Mesenchymal stem cell (in vitro differentiated cells and primary cell): Measurements from ENCODE around the gene CTSA.

Experiments
- DNase-seq: peaks from one replicate; pipeline ENCODE4 v3.0.0-alpha.2; 2013
- H2AFZ ChIP-seq: one replicate; pipeline ENCODE4 v1.6.1; 2013; ENCODE audit warnings: low read depth, mild to moderate bottlenecking, control low read depth, inconsistent platforms, low read length, moderate library complexity
- H2AK5ac ChIP-seq: 2 replicates; pipeline ENCODE4 v1.6.1; 2013; ENCODE audit warnings: low read length, moderate library complexity, mild to moderate bottlenecking, inconsistent platforms; ENCODE audit not compliant: severe bottlenecking
- H2BK120ac ChIP-seq: one replicate; pipeline ENCODE4 v1.6.1; 2013; ENCODE audit warnings: low read depth, mild to moderate bottlenecking, inconsistent platforms, low read length, moderate library complexity
- H2BK12ac ChIP-seq, 2 experiments: one replicate each; pipeline ENCODE4 v1.6.1; 2013; ENCODE audit warnings: inconsistent platforms in 2 of 2, low read length in 2 of 2, mild to moderate bottlenecking in 2 of 2, moderate library complexity in 2 of 2, control low read depth in 1 of 2
- H2BK15ac ChIP-seq: one replicate; pipeline ENCODE4 v1.6.1; 2013; ENCODE audit warnings: mild to moderate bottlenecking, low read depth, inconsistent platforms; ENCODE audit not compliant: poor library complexity, severe bottlenecking
- H2BK5ac ChIP-seq: 2 replicates; pipeline ENCODE4 v1.6.1; 2013; ENCODE audit warnings: low read depth, mild to moderate bottlenecking, low read length, control low read depth, inconsistent platforms; ENCODE audit not compliant: poor library complexity, severe bottlenecking
- H3K14ac ChIP-seq, 2 experiments: one replicate each; pipeline ENCODE4 v1.6.1; 2013; ENCODE audit warnings: inconsistent platforms in 2 of 2, low read length in 2 of 2, control low read depth in 1 of 2, mild to moderate bottlenecking in 1 of 2, moderate library complexity in 1 of 2
- H3K18ac ChIP-seq, 2 experiments: one replicate each; pipeline ENCODE4 v1.6.1; 2013; ENCODE audit warnings: inconsistent platforms in 2 of 2, low read length in 2 of 2, control low read depth in 1 of 2, low read depth in 1 of 2, mild to moderate bottlenecking in 1 of 2
- H3K23ac ChIP-seq, 2 experiments: one replicate each; pipeline ENCODE4 v1.6.1; 2013; ENCODE audit warnings: inconsistent platforms in 2 of 2, low read length in 2 of 2, mild to moderate bottlenecking in 2 of 2, moderate library complexity in 2 of 2, control low read depth in 1 of 2
- H3K27ac ChIP-seq: 2 replicates; pipeline ENCODE4 v1.5.1; 2013; ENCODE audit warnings: mild to moderate bottlenecking, moderate library complexity, low read length, control low read depth, inconsistent platforms; ENCODE audit not compliant: poor library complexity, severe bottlenecking
- H3K27me3 ChIP-seq, 2 experiments: 2 replicates each; pipeline versions ENCODE4 v1.6.1 to v1.7.0; 2013; ENCODE audit warnings: low read length in 2 of 2, mild to moderate bottlenecking in 2 of 2, moderate library complexity in 2 of 2, control low read depth in 1 of 2, inconsistent platforms in 1 of 2; ENCODE audit not compliant: control insufficient read depth in 1 of 2, insufficient read depth in 1 of 2
- H3K36me3 ChIP-seq, 2 experiments: 2 replicates each; pipeline versions ENCODE4 v1.6.1 to v1.7.0; 2013; ENCODE audit warnings: low read length in 2 of 2, control low read depth in 1 of 2, inconsistent platforms in 1 of 2, low read depth in 1 of 2, mild to moderate bottlenecking in 1 of 2; ENCODE audit not compliant: insufficient read depth in 2 of 2, control insufficient read depth in 1 of 2
- H3K4ac ChIP-seq, 2 experiments: one replicate each; pipeline ENCODE4 v1.6.1; 2013; ENCODE audit warnings: inconsistent platforms in 2 of 2, low read length in 2 of 2, mild to moderate bottlenecking in 2 of 2, moderate library complexity in 2 of 2, control low read depth in 1 of 2, low read depth in 1 of 2
- H3K4me1 ChIP-seq: 2 replicates; pipeline ENCODE4 v1.6.1; 2013; ENCODE audit warnings: low read depth, low read length, control low read depth; ENCODE audit not compliant: control insufficient read depth, insufficient read depth
- H3K4me2 ChIP-seq: 2 replicates; pipeline ENCODE4 v1.6.1; 2013; ENCODE audit warnings: low read length, mild to moderate bottlenecking, inconsistent platforms; ENCODE audit not compliant: poor library complexity, severe bottlenecking
- H3K4me3 ChIP-seq, 2 experiments: 2 replicates each; pipeline versions ENCODE4 v1.5.1 to v1.7.0; 2013; ENCODE audit warnings: low read length in 2 of 2, mild to moderate bottlenecking in 2 of 2, control low read depth in 1 of 2, low read depth in 1 of 2; ENCODE audit not compliant: insufficient read depth in 1 of 2
- H3K79me1 ChIP-seq: replicated peaks from 2 replicates; pipeline ENCODE4 v1.6.1; 2013; ENCODE audit warnings: mild to moderate bottlenecking, control low read depth, low read length, inconsistent platforms; ENCODE audit not compliant: poor library complexity, severe bottlenecking
- H3K9ac ChIP-seq: 2 replicates; pipeline ENCODE4 v1.7.0; 2013; ENCODE audit warnings: mild to moderate bottlenecking, low read length, moderate library complexity
- H3K9me3 ChIP-seq: 2 replicates; pipeline ENCODE4 v1.7.0; 2013; ENCODE audit warnings: mild to moderate bottlenecking, low read length; ENCODE audit not compliant: control insufficient read depth
- H4K8ac ChIP-seq: one replicate; pipeline ENCODE4 v1.6.1; 2013; ENCODE audit warnings: inconsistent platforms, mild to moderate bottlenecking, low read length, moderate library complexity
- H4K91ac ChIP-seq: one replicate; pipeline ENCODE4 v1.6.1; 2013; ENCODE audit warnings: mild to moderate bottlenecking, low read length, inconsistent platforms
- WGBS: methylation state at CpG from one replicate; pipeline ENCODE4 v1.1.7; 2013; ENCODE audit warnings: mixed read lengths; 5-methylcytosine and 5-hydroxymethylcytosine counted together

CTSA gene

DNA sequence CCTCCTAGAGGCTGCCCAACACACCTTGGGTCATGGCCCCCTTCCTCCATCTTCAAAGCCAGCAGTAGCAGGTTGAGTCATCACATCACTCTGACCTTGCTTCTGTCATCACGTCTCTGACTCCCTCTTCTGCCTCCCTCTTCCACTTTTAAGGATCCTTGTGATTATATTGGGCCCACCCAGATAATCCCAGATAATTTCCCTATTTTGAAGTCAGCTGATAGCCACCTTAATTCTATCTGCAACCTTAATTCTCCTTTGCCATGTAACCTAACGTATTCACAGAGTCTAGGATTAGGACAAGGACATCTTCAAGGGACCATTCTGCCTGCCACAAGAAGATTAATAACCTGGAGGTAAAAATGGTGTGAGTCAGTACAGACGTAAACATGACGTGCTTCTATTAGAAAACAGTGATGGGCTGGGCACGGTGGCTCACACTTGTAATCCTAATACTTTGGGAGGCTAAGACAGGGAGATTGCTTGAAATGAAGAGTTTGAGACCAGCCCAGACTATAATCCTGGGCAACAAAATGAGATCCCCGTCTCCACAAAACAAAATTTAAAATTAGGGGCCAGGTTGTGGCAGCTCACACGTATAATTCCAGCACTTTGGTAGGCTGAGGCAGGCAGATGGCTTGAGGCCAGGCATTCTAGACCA is 30.4 kb upstream of the CTSA start:
- H2AK5ac ChIP-seq = no peak overlapping the region
- H3K27me3 ChIP-seq = no peaks in the 10 kb centered on the region
- H2BK120ac ChIP-seq = no peak overlapping the region
- no peak overlapping the region for H2BK5ac ChIP-seq
- peaks cover 23% of the 10 kb centered on the region for H3K79me1 ChIP-seq
- no peak overlapping the region for H4K91ac ChIP-seq
- no peak overlapping the region for H3K4me3 ChIP-seq
- H3K9me3 ChIP-seq = no peaks in the 10 kb centered on the region
- no peak overlapping the region for H2AFZ ChIP-seq
- peaks cover 19% of the 10 kb centered on the region for H3K4me1 ChIP-seq
- 44% methylated on average over 7 of the region's 7 CpGs for WGBS
- no peak overlapping the region for H3K4ac ChIP-seq
- no peak overlapping the region for H4K8ac ChIP-seq
- no peak overlapping the region for H3K27ac ChIP-seq
- no peaks in the 10 kb centered on the region for H3K36me3 ChIP-seq
- H3K18ac ChIP-seq = no peak overlapping the region
- no peak overlapping the region for H3K9ac ChIP-seq
- H3K4me2 ChIP-seq = no peak overlapping the region
- DNase-seq = peak; percentile 61
- no peak overlapping the region for H2BK12ac ChIP-seq
- no peak overlapping the region for H2BK15ac ChIP-seq
- no peak overlapping the region for H3K14ac ChIP-seq
- H3K23ac ChIP-seq = no peak overlapping the region

DNA sequence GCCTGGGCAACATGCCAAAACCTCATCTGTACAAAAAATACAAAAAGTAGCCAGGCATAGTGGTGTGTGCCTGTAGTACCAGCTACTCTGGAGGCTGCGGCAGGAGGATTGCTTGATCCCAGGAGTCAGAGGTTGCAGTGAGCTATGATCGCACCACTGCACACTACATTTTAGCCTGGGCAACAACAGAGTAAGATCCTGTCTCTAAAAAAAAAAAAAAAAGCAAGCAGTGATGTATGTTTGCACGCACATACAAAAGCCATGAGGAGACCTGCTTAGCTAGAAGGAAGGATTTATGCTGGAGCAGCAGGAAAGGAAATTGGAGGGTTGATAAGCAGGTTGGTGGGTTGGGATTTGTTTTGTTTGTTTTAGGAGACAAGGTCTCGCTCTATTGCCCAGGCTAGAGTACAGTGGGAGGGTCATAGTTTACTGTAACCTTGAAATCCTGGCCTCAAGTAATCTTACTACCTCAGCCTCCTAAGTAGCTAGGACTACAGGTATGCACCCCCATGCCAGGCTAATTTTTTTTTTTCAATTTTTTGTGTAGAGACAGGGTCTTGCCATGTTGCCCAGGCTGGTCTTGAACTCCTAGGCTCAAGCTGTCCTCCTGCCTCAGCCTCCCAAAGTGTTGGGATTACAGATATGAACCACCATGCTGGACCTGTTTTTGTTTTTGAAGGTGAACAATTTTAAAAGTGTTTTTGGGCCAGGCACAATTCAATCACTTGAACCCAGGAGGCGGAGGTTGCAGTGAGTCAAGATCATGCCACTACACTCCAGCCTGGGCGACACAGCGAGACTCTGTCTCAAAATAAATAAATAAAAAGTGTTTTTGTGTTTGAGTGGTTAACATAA is 29.7 kb upstream of the CTSA start:
- H3K4me1 ChIP-seq = peaks cover 12% of the 10 kb centered on the region
- no peak for DNase-seq
- no peak overlapping the region for H2BK120ac ChIP-seq
- H3K18ac ChIP-seq = no peak overlapping the region
- H2AK5ac ChIP-seq = no peak overlapping the region
- no peak overlapping the region for H2BK12ac ChIP-seq
- no peaks in the 10 kb centered on the region for H3K36me3 ChIP-seq
- peak overlapping the region; percentile 23 for H4K8ac ChIP-seq
- H3K4me2 ChIP-seq = no peak overlapping the region
- peaks cover 24% of the 10 kb centered on the region for H3K79me1 ChIP-seq
- no peak overlapping the region for H2AFZ ChIP-seq
- no peak overlapping the region for H2BK5ac ChIP-seq
- H3K23ac ChIP-seq = no peak overlapping the region
- WGBS = 99% methylated on average over 5 of the region's 7 CpGs
- H2BK15ac ChIP-seq = no peak overlapping the region
- no peak overlapping the region for H3K4ac ChIP-seq
- H3K4me3 ChIP-seq = no peak overlapping the region
- H3K27me3 ChIP-seq = no peaks in the 10 kb centered on the region
- H4K91ac ChIP-seq = no peak overlapping the region
- no peak overlapping the region for H3K14ac ChIP-seq
- no peak overlapping the region for H3K9ac ChIP-seq
- H3K9me3 ChIP-seq = no peaks in the 10 kb centered on the region
- no peak overlapping the region for H3K27ac ChIP-seq

DNA sequence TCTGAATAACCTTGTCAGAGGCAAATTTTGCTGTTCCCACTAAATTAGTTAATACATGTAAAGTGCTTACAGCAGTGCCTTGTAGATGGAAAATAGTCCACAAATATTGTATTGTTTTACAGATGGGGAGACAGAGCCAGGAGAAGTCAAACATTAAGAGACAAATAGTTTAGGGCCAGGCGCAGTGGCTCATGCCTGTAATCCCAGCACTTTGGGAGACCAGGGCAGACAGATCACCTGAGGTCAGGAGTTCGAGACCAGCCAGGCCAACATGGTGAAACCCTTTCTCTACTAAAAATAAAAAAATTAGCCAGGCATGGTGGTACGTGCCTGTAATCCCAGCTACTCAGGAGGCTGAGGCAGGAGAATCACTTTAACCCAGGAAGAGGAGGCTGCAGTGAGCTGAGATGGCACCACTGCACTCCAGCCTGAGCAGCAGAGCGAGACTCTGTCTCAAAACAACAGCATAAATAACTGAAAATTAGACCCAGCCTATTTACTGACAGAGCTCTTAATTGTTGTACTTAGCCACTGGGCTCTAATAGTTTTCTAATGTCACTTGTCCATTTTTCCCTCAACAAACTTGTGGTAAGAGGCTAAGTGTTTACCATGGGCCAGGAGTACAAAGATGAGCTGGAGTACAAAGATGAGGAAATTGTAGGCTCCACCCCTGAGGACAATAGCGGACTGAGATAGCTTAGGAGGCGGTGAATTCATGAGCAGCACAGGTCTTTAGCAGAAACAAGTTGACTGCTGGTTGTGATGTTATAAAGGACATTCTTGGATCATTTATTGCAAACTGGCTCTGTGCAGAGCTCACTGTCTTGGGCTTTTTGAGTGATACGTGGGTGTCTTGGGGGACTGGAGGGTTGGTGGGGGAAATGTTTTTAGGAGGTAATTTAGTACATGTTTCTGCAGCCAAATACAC is 27.3 kb upstream of the CTSA start:
- Histone ChIP-seq H3K27me3 (no peaks in the 10 kb centered on the region), H3K23ac (no peak overlapping the region), H3K79me1 (peaks cover 20% of the 10 kb centered on the region), H3K18ac (no peak overlapping the region), H3K36me3 (no peaks in the 10 kb centered on the region), H3K9ac (no peak overlapping the region), H4K8ac (no peak overlapping the region), H2BK120ac (no peak overlapping the region), H3K4me3 (no peak overlapping the region), H2BK15ac (no peak overlapping the region), H4K91ac (no peak overlapping the region), H3K4me2 (no peak overlapping the region), H3K4ac (no peak overlapping the region), H2AK5ac (no peak overlapping the region), H3K27ac (no peak overlapping the region), H3K14ac (no peak overlapping the region), H2AFZ (no peak overlapping the region), H2BK12ac (no peak overlapping the region), H2BK5ac (no peak overlapping the region), H3K4me1 (peaks cover 2% of the 10 kb centered on the region), H3K9me3 (no peaks in the 10 kb centered on the region)
- WGBS = 93% methylated on average over 7 of the region's 7 CpGs
- DNase-seq = no peak

DNA sequence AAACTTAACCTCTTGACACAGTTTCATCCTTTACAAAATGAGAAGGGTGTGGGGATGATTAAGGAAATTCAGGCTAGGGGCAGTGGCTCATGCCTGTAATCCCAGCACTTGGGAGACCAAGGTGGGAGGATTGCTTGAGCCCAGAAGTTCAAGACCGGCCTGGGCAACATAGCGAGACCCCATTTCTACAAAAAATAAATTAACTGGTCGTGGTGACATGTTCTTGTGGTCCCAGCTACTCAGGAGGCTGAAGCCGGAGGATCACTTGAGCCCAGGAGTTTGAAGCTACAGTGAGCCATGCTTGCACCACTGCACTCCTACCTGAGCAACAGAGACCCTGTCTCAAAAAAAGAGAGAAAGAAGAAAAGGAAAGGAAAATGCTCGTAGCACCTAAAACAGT is 24.7 kb upstream of the CTSA start:
- Histone ChIP-seq H3K14ac (no peak overlapping the region), H3K18ac (no peak overlapping the region), H2AFZ (no peak overlapping the region), H2BK5ac (no peak overlapping the region), H3K4me1 (no peaks in the 10 kb centered on the region), H3K4me2 (no peak overlapping the region), H3K4ac (no peak overlapping the region), H3K79me1 (peaks cover 14% of the 10 kb centered on the region), H4K91ac (no peak overlapping the region), H3K9me3 (no peaks in the 10 kb centered on the region), H4K8ac (no peak overlapping the region), H3K27me3 (no peaks in the 10 kb centered on the region), H2AK5ac (no peak overlapping the region), H2BK15ac (no peak overlapping the region), H3K36me3 (peaks cover 0 to 4% of the 10 kb centered on the region in 2 experiments), H3K27ac (no peak overlapping the region), H2BK120ac (no peak overlapping the region), H2BK12ac (no peak overlapping the region), H3K4me3 (no peak overlapping the region), H3K23ac (no peak overlapping the region), H3K9ac (no peak overlapping the region)
- no peak for DNase-seq
- 100% methylated on average over 4 of the region's 5 CpGs for whole genome bisulfite sequencing
